Colonic mucosa (tissue), 4 donors: Measurements from ENCODE around the gene SCN1B. TPM values are rescaled to one million over a fixed set of nuclear protein-coding genes. Genes with fewer than 3 reads are reported as not detected.
"Not testable (repeated sequence)": the region's sequence is repeated elsewhere in the genome, so short reads cannot be mapped to it uniquely, and the experiment has no call there.

Experiments used
- DNase-seq: peaks from one replicate; pipeline ENCODE4 v3.0.0-alpha.2; 2020
- H3K27ac ChIP-seq: fragments of 200-600 bp; one replicate; pipeline ENCODE4 v1.8.0; 2021
- H3K27me3 ChIP-seq: fragments of 200-600 bp; one replicate; pipeline ENCODE4 v1.8.0; 2021
- H3K36me3 ChIP-seq: fragments of 200-600 bp; one replicate; pipeline ENCODE4 v1.8.0; 2021
- H3K4me1 ChIP-seq: fragments of 200-600 bp; one replicate; pipeline ENCODE4 v1.8.0; 2021; ENCODE audit warnings: mild to moderate bottlenecking
- H3K4me3 ChIP-seq: fragments of 200-600 bp; one replicate; pipeline ENCODE4 v1.8.0; 2021
- H3K9ac ChIP-seq, 2 donors: one replicate each; pipeline ENCODE4 v1.7.0; 2013; ENCODE audit warnings: control low read depth in 2 of 2, low read depth in 2 of 2, low read length in 2 of 2
- H3K9me3 ChIP-seq: fragments of 200-600 bp; one replicate; pipeline ENCODE4 v1.8.0; 2021
- intact Hi-C: fragments of 100-400 bp; cut with DNase I; formaldehyde crosslinking; loops from one replicate; pipeline ENCODE4 v1.14.1; 2022
- total RNA-seq, 2 donors: library from RNA; stranded (reverse); fragmentation: NEBNext Ultra II Directional in 1 of 2; extraction: Animal tissue kit (Norgen Biotek cat#: 25700) in 1 of 2; gene quantifications; one replicate each; pipeline ENCODE4 v1.2.1, GENCODE V29; 2021
- TF ChIP-seq, protein P1 (sequence below): fragments of 200-600 bp; IDR thresholded peaks from one replicate; pipeline ENCODE4 v1.8.0; 2022; ENCODE audit warnings: antibody characterized with exemption, mild to moderate bottlenecking
- donor health status: healthy.
- donor health status: DM: no; HTN: no; CAD: no.
- donor health status: DM: no; HTN: no; CAD: no.

The SCN1B gene
- total RNA-seq, 2 donors from 2014 or later, result 1.8 to 2.1 TPM

DNA sequence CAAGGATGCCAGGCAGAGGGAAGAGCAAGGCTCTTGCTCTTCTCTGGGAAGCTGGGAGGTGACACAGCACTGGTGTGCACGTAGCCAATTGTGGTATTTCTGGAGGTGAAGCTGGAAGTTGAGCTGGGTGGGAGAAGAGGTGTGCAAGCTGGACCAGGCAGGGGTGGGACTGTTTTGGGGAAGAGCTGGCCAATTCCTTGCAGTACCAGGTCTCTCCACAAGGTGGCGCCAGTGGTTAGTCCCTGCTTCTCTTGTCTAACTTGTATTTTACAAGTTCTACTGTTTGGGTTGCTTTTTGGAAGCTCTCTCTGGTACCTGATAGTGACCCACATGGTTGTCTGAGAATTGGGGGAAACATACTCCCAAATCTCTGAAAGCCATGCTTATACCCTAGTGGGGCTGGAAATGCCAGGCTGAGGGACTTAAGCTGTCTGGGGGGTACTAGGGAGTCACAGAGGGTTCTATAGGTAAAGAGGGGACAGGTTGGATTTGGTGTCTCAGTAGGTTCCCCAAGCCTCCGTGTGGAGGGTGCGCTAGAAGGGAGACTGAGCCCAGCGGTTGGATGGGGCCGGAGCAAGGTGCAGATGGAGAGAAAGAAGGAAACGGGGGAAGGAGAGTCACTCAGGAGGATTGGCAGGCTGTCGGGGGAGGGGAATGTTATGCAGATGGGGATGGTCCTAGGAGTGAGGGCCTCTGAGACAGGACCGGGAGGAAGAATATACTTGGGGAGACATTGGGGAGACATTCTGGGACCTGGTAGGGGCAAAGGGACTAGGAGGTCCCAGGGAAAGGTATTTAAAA lies 14.2 kb downstream of the SCN1B start:
- TF ChIP-seq, protein P1, sequence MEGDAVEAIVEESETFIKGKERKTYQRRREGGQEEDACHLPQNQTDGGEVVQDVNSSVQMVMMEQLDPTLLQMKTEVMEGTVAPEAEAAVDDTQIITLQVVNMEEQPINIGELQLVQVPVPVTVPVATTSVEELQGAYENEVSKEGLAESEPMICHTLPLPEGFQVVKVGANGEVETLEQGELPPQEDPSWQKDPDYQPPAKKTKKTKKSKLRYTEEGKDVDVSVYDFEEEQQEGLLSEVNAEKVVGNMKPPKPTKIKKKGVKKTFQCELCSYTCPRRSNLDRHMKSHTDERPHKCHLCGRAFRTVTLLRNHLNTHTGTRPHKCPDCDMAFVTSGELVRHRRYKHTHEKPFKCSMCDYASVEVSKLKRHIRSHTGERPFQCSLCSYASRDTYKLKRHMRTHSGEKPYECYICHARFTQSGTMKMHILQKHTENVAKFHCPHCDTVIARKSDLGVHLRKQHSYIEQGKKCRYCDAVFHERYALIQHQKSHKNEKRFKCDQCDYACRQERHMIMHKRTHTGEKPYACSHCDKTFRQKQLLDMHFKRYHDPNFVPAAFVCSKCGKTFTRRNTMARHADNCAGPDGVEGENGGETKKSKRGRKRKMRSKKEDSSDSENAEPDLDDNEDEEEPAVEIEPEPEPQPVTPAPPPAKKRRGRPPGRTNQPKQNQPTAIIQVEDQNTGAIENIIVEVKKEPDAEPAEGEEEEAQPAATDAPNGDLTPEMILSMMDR, result peak; percentile 95
- intact Hi-C loops, result no loop called here
- Histone ChIP-seq H3K9ac (no peak overlapping the region), H3K36me3 (no peaks in the 10 kb centered on the region), H3K27ac (no peak overlapping the region), H3K4me3 (no peak overlapping the region), H3K27me3 (peaks cover 4% of the 10 kb centered on the region), H3K9me3 (no peaks in the 10 kb centered on the region), H3K4me1 (no peaks in the 10 kb centered on the region)
- peak; percentile 68 for DNase-seq

DNA sequence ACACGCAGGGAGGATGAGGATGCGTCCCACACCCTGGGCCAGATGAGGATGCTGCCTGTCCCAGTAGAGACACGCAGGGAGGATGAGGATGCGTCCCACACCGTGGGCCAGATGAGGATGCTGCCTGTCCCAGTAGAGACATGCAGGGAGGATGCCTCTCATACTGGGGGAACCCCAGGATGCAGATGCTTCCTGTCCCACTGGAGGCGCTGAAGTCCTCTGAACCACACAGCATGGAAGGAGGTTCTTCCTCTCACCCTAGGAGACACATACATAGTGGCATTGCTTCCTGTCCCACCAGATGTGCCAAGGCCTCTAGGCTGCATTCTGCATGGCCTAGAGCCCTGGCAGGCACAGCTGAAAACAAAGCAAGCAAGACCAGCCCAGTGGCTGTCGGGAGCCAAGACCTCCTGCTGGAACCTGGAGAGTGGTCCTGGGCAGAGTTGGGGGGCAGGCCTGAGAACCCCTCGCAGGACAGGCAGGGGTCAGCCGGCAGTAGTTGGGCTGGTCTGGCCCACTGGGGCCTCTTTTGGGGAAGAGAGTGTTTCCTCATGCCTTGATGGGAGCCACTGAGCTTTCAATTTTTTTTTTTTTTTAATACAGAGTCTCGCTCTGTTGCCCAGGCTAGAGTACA lies 15.5 kb downstream of the SCN1B start:
- Histone ChIP-seq H3K9ac (no peak overlapping the region), H3K36me3 (no peaks in the 10 kb centered on the region), H3K27ac (no peak overlapping the region), H3K27me3 (peaks cover 2% of the 10 kb centered on the region), H3K4me1 (no peaks in the 10 kb centered on the region), H3K9me3 (no peaks in the 10 kb centered on the region), H3K4me3 (no peak overlapping the region)
- intact Hi-C loops, result no loop called here
- DNase-seq, result no peak
- TF ChIP-seq, protein P1, result no peak

DNA sequence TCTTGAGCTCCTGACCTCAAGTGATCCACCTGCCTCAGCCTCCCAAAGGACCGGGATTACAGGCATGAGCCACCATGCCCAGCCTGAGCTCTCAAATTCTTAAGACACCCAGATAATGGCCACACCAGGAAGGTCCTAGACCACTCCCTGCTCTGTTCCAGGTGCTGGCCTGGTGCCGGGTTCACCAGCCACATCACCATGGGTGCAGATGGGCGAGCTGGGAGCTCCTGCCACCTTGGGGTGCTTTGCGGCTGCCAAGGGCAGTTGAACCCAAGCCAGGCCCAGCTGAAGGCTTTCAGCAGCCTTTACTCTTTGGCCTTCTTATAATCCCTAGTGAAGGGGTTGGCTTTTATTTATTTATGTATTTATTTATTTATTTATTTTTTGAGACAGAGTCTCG lies 16.2 kb downstream of the SCN1B start:
- H3K4me3 ChIP-seq, result no peak overlapping the region
- H3K9me3 ChIP-seq, result no peaks in the 10 kb centered on the region
- H3K27ac ChIP-seq, result no peak overlapping the region
- H3K36me3 ChIP-seq, result no peaks in the 10 kb centered on the region
- H3K27me3 ChIP-seq, result no peaks in the 10 kb centered on the region
- no peak overlapping the region for H3K9ac ChIP-seq
- intact Hi-C loops, result no loop called here
- DNase-seq, result no peak
- TF ChIP-seq, protein P1, result no peak
- H3K4me1 ChIP-seq, result no peaks in the 10 kb centered on the region

DNA sequence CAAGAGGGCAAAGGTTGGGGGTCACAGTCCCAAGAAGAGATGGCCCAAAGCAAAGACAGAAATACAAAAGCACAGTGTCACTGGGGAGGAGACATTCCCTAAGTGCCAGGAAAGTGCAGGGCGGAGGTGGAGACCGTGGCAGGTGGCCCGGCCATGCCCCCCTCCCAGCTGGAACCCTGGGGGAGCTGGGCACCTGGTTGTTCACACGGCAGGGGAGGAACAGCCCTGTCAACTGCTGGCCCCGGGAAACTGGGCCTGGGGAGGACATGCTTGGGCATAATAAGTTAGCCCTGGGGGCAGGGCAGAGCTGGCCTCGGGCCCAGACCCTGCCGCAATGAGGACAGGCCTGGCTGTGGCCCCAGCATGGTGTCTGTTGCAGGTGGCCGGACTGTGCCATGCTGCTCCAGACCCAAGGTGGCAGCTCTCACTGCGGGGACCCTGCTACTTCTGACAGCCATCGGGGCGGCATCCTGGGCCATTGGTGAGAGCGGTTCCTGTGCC lies 18.7 kb downstream of the SCN1B start:
- no peak for DNase-seq
- no peaks in the 10 kb centered on the region for H3K27me3 ChIP-seq
- H3K9me3 ChIP-seq, result no peaks in the 10 kb centered on the region
- H3K36me3 ChIP-seq, result no peaks in the 10 kb centered on the region
- H3K27ac ChIP-seq, result no peak overlapping the region
- intact Hi-C loops, result no loop called here
- TF ChIP-seq, protein P1, result no peak
- H3K4me3 ChIP-seq, result no peak overlapping the region
- no peak overlapping the region for H3K9ac ChIP-seq
- no peaks in the 10 kb centered on the region for H3K4me1 ChIP-seq

DNA sequence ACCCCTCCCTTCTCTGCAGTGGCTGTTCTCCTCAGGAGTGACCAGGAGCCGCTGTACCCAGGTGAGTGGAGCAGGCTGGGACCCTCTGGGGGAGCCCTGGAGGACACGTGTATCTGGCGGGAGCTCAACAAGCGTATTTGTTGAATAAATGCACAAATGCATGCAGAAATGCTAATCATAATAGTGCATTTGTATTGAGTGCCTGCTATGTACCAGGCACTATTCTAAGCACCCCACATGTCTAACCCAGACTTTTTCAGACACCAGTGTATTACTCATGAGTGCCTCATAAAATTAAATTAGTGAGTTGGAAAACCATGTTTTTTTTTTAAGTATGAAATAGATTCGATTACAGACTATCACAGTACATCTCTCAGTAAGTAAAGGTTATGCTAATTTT lies 19.2 kb downstream of the SCN1B start:
- no peaks in the 10 kb centered on the region for H3K36me3 ChIP-seq
- H3K9ac ChIP-seq, result no peak overlapping the region
- intact Hi-C loops, result no loop called here
- H3K9me3 ChIP-seq, result no peaks in the 10 kb centered on the region
- H3K4me3 ChIP-seq, result no peak overlapping the region
- TF ChIP-seq, protein P1, result no peak
- H3K27ac ChIP-seq, result no peak overlapping the region
- no peaks in the 10 kb centered on the region for H3K4me1 ChIP-seq
- DNase-seq, result no peak
- H3K27me3 ChIP-seq, result no peaks in the 10 kb centered on the region

DNA sequence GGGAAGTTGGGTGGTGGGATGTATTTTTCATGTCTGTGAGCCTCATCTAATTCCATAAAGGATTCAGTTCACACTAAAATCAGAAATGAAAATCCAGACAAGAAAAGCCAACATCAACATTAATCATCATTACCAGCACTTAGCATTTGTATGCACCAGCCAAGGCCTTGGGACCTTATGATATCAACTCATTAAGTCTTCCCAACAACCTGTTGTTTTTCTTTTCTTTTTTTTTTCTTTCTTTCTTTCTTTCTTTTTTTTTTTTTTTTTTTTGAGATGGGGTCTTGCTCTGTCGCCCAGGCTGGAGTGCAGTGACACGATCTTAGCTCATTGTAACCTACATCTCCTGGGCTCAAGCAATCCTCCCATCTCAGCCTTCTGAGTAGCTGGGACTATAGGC lies 20.4 kb downstream of the SCN1B start:
- H3K27ac ChIP-seq, H3K36me3 ChIP-seq, H3K27me3 ChIP-seq, intact Hi-C loops, H3K4me3 ChIP-seq, DNase-seq, H3K9ac ChIP-seq, H3K4me1 ChIP-seq, H3K9me3 ChIP-seq: not testable (repeated sequence)

DNA sequence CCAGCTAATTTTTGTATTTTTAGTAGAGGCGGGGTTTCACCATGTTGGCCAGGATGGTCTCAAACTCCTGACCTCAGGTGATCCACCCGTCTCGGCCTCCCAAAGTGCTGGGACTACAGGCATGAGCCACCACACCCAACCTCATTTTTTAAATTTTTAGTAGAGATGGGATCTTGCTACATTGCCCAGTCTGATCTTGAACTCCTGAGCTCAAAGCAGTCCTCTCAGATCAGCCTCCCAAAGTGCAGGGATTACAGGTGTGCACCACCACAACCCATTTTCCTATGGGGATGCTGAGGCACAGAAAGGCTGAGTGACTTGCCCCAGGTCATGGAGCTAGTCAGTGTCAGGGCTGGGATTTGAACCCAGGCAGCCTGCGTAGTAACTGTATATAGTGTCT lies 21.0 kb downstream of the SCN1B start:
- H3K36me3 ChIP-seq, H3K9me3 ChIP-seq, H3K4me1 ChIP-seq, DNase-seq, H3K27ac ChIP-seq, H3K4me3 ChIP-seq, H3K9ac ChIP-seq, H3K27me3 ChIP-seq, intact Hi-C loops: not testable (repeated sequence)
